ENCODE measurements around the gene CABP2. TPM values are rescaled to one million over a fixed set of nuclear protein-coding genes. Genes with fewer than 3 reads are reported as not detected.
"Not testable (repeated sequence)": the region's sequence is repeated elsewhere in the genome, so short reads cannot be mapped to it uniquely, and the experiment has no call there.

CABP2 gene
- total and polyA plus RNA-seq, 2 donors (not counting 1 experiment from before 2014, with no cell fraction given) = not detected

GRCh38 chr11:67517784-67518552 lies 5.3 kb downstream of the CABP2 start:
- Histone ChIP-seq H3K4me1 (ENCODE audit: control insufficient read depth, extremely low read depth, insufficient read depth, low read length) (no peaks in the 10 kb centered on the region), H3K4me2 (ENCODE audit: extremely low read depth, insufficient read depth, low read length) (no peak overlapping the region), H3K79me2 (ENCODE audit: control insufficient read depth, insufficient read depth, low read length) (no peaks in the 10 kb centered on the region), H2AFZ (ENCODE audit: low read length) (no peak overlapping the region), H3K9ac (ENCODE audit: insufficient read depth, low read length) (no peak overlapping the region), H3K9me3 (ENCODE audit: control insufficient read depth, insufficient read depth, low read depth, low read length) (no peaks in the 10 kb centered on the region), H3K36me3 (ENCODE audit: control insufficient read depth, insufficient read depth, low read length) (no peaks in the 10 kb centered on the region), H4K20me1 (ENCODE audit: control insufficient read depth, extremely low read depth, insufficient read depth, low read length) (no peaks in the 10 kb centered on the region), H3K27ac (ENCODE audit: insufficient read depth, low read length) (no peak overlapping the region), H3K27me3 (ENCODE audit: control insufficient read depth, insufficient read depth, low read length) (peaks cover 12% of the 10 kb centered on the region), H3K4me3 (replicated peaks in 1 of 4; ENCODE audit: control extremely low read depth in 1 of 4, insufficient read depth in 1 of 4, low read depth in 3 of 4, low read length in 4 of 4) (no peak overlapping the region)
- TF ChIP-seq CTCF (conservative IDR thresholded peaks at IDR 0.05 in 1 of 2, IDR thresholded peaks at IDR 0.05 in 1 of 2; ENCODE audit: low read depth in 1 of 2, low read length in 2 of 2) = no peak
- TF ChIP-seq EZH2 (IDR thresholded peaks at IDR 0.05; ENCODE audit: low read length, missing control alignments) = no peak
- DNase-seq (ENCODE audit: low read depth in 2 of 2) = no peak

GRCh38 chr11:67516806-67517205 lies 6.4 kb downstream of the CABP2 start:
- H3K4me3 ChIP-seq (replicated peaks in 1 of 4; ENCODE audit: control extremely low read depth in 1 of 4, insufficient read depth in 1 of 4, low read depth in 3 of 4, low read length in 4 of 4) = no peak overlapping the region
- H2AFZ ChIP-seq (ENCODE audit: low read length) = no peak overlapping the region
- no peaks in the 10 kb centered on the region for H3K36me3 ChIP-seq (ENCODE audit: control insufficient read depth, insufficient read depth, low read length)
- peaks cover 15% of the 10 kb centered on the region for H3K27me3 ChIP-seq (ENCODE audit: control insufficient read depth, insufficient read depth, low read length)
- H3K9me3 ChIP-seq (ENCODE audit: control insufficient read depth, insufficient read depth, low read depth, low read length) = no peaks in the 10 kb centered on the region
- H3K27ac ChIP-seq (ENCODE audit: insufficient read depth, low read length) = no peak overlapping the region
- H3K4me2 ChIP-seq (ENCODE audit: extremely low read depth, insufficient read depth, low read length) = no peak overlapping the region
- no peak for DNase-seq (ENCODE audit: low read depth in 2 of 2)
- TF ChIP-seq CTCF (conservative IDR thresholded peaks at IDR 0.05 in 1 of 2, IDR thresholded peaks at IDR 0.05 in 1 of 2; ENCODE audit: low read depth in 1 of 2, low read length in 2 of 2) (no peak), EZH2 (IDR thresholded peaks at IDR 0.05; ENCODE audit: low read length, missing control alignments) (no peak)
- H3K9ac ChIP-seq (ENCODE audit: insufficient read depth, low read length) = no peak overlapping the region
- H3K79me2 ChIP-seq (ENCODE audit: control insufficient read depth, insufficient read depth, low read length) = no peaks in the 10 kb centered on the region
- H4K20me1 ChIP-seq (ENCODE audit: control insufficient read depth, extremely low read depth, insufficient read depth, low read length) = no peaks in the 10 kb centered on the region
- H3K4me1 ChIP-seq (ENCODE audit: control insufficient read depth, extremely low read depth, insufficient read depth, low read length) = no peaks in the 10 kb centered on the region

GRCh38 chr11:67514116-67514515 lies 9.1 kb downstream of the CABP2 start:
- H4K20me1 ChIP-seq (ENCODE audit: control insufficient read depth, extremely low read depth, insufficient read depth, low read length) = no peaks in the 10 kb centered on the region
- no peaks in the 10 kb centered on the region for H3K79me2 ChIP-seq (ENCODE audit: control insufficient read depth, insufficient read depth, low read length)
- no peak overlapping the region for H3K4me3 ChIP-seq (replicated peaks in 1 of 4; ENCODE audit: control extremely low read depth in 1 of 4, insufficient read depth in 1 of 4, low read depth in 3 of 4, low read length in 4 of 4)
- H2AFZ ChIP-seq (ENCODE audit: low read length) = no peak overlapping the region
- H3K27ac ChIP-seq (ENCODE audit: insufficient read depth, low read length) = no peak overlapping the region
- H3K4me2 ChIP-seq (ENCODE audit: extremely low read depth, insufficient read depth, low read length) = no peak overlapping the region
- H3K9ac ChIP-seq (ENCODE audit: insufficient read depth, low read length) = no peak overlapping the region
- DNase-seq (ENCODE audit: low read depth in 2 of 2) = no peak
- H3K4me1 ChIP-seq (ENCODE audit: control insufficient read depth, extremely low read depth, insufficient read depth, low read length) = no peaks in the 10 kb centered on the region
- H3K27me3 ChIP-seq (ENCODE audit: control insufficient read depth, insufficient read depth, low read length) = peaks cover 15% of the 10 kb centered on the region
- TF ChIP-seq CTCF (conservative IDR thresholded peaks at IDR 0.05 in 1 of 2, IDR thresholded peaks at IDR 0.05 in 1 of 2; ENCODE audit: low read depth in 1 of 2, low read length in 2 of 2) (no peak), EZH2 (IDR thresholded peaks at IDR 0.05; ENCODE audit: low read length, missing control alignments) (no peak)
- H3K9me3 ChIP-seq (ENCODE audit: control insufficient read depth, insufficient read depth, low read depth, low read length) = no peaks in the 10 kb centered on the region
- no peaks in the 10 kb centered on the region for H3K36me3 ChIP-seq (ENCODE audit: control insufficient read depth, insufficient read depth, low read length)

GRCh38 chr11:67511558-67511957 lies 11.7 kb downstream of the CABP2 start:
- not testable (repeated sequence) for H3K9me3 ChIP-seq (ENCODE audit: control insufficient read depth, insufficient read depth, low read depth, low read length); DNase-seq (ENCODE audit: low read depth in 2 of 2); H3K27ac ChIP-seq (ENCODE audit: insufficient read depth, low read length); H3K4me2 ChIP-seq (ENCODE audit: extremely low read depth, insufficient read depth, low read length); H2AFZ ChIP-seq (ENCODE audit: low read length); H3K79me2 ChIP-seq (ENCODE audit: control insufficient read depth, insufficient read depth, low read length); H4K20me1 ChIP-seq (ENCODE audit: control insufficient read depth, extremely low read depth, insufficient read depth, low read length); H3K36me3 ChIP-seq (ENCODE audit: control insufficient read depth, insufficient read depth, low read length); H3K4me3 ChIP-seq (replicated peaks in 1 of 4; ENCODE audit: control extremely low read depth in 1 of 4, insufficient read depth in 1 of 4, low read depth in 3 of 4, low read length in 4 of 4); H3K4me1 ChIP-seq (ENCODE audit: control insufficient read depth, extremely low read depth, insufficient read depth, low read length); H3K9ac ChIP-seq (ENCODE audit: insufficient read depth, low read length)
- peaks cover 11% of the 10 kb centered on the region for H3K27me3 ChIP-seq (ENCODE audit: control insufficient read depth, insufficient read depth, low read length)

Data from fibroblast of lung (primary cell).